ENCODE data around the gene WWOX.

GRCh38 chr16:78890373-78890895, 791.0 kb downstream of the WWOX start:
- TF ChIP-seq, protein P1, sequence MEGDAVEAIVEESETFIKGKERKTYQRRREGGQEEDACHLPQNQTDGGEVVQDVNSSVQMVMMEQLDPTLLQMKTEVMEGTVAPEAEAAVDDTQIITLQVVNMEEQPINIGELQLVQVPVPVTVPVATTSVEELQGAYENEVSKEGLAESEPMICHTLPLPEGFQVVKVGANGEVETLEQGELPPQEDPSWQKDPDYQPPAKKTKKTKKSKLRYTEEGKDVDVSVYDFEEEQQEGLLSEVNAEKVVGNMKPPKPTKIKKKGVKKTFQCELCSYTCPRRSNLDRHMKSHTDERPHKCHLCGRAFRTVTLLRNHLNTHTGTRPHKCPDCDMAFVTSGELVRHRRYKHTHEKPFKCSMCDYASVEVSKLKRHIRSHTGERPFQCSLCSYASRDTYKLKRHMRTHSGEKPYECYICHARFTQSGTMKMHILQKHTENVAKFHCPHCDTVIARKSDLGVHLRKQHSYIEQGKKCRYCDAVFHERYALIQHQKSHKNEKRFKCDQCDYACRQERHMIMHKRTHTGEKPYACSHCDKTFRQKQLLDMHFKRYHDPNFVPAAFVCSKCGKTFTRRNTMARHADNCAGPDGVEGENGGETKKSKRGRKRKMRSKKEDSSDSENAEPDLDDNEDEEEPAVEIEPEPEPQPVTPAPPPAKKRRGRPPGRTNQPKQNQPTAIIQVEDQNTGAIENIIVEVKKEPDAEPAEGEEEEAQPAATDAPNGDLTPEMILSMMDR (IDR thresholded peaks at IDR 0.05), result no peak
- no peak for TF ChIP-seq TP53 (CRISPR knock-in tag; IDR thresholded peaks at IDR 0.05)
- no peak for TF ChIP-seq MAX (IDR thresholded peaks at IDR 0.05)
- no peak for TF ChIP-seq HDAC2 (IDR thresholded peaks at IDR 0.05)
- no peak for TF ChIP-seq POLR2A (IDR thresholded peaks at IDR 0.05; ENCODE audit: low read length)
- no peak for TF ChIP-seq RAD21 (conservative IDR thresholded peaks at IDR 0.05 in 1 of 2, IDR thresholded peaks at IDR 0.05 in 1 of 2)
- TF ChIP-seq REST (IDR thresholded peaks at IDR 0.05), result no peak
- no peak for TF ChIP-seq SREBF2 (IDR thresholded peaks at IDR 0.05)
- TF ChIP-seq RNF2 (IDR thresholded peaks at IDR 0.05; ENCODE audit: borderline replicate concordance, low read depth), result no peak
- TF ChIP-seq ESRRA (IDR thresholded peaks at IDR 0.05; ENCODE audit: borderline replicate concordance, low read length), result no peak
- TF ChIP-seq CEBPB (IDR thresholded peaks at IDR 0.05), result no peak
- TF ChIP-seq NR3C1 (IDR thresholded peaks at IDR 0.05), result no peak
